SK-N-SH (cell line): ENCODE measurements around the gene MKX.

Source experiments
- MXI1 ChIP-seq: IDR thresholded peaks from 2 replicates; pipeline ENCODE4 v1.6.1; 2012; ENCODE audit warnings: mild to moderate bottlenecking, low read depth, low read length, improper control_type of control experiment
- RCOR1 ChIP-seq: fragments of 150-350 bp; IDR thresholded peaks from 2 replicates; pipeline ENCODE4 v1.6.1; 2017; ENCODE audit warnings: antibody characterized with exemption, low read length
- TF ChIP-seq, protein P1 (sequence below): fragments of 200-600 bp; sonication (generic); IDR thresholded peaks from 2 replicates; pipeline ENCODE4 v1.6.1; 2017; ENCODE audit warnings: antibody characterized with exemption, mild to moderate bottlenecking, moderate library complexity
- TF ChIP-seq, protein P2 (sequence below): IDR thresholded peaks from 2 replicates; pipeline ENCODE4 v1.6.1; 2012; ENCODE audit warnings: mild to moderate bottlenecking, low read depth, low read length, moderate library complexity
- TF ChIP-seq, protein P3 (sequence below): IDR thresholded peaks from 2 replicates; pipeline ENCODE4 v1.4.0; 2012; ENCODE audit warnings: low read depth, borderline replicate concordance

DNA sequence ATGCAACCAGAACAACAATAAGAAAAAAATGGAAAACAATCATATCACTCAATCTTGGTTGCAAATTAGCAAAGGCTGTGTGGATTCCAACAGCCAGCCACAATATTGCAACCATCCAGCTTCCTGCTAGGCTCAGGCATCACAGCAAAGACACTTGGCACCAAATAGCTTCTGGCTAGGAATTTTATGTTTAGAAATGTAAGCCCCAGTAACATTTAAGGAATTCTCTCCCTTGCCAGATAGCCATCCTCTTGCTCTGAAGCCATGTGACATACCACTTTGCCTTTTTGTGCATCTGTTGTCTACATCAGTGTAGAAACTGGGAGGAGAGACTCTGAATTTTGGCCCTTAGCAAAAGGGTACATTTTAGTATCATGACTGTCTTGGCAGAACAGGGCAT lies 22.2 kb downstream of the MKX start:
- TF ChIP-seq, protein P1, sequence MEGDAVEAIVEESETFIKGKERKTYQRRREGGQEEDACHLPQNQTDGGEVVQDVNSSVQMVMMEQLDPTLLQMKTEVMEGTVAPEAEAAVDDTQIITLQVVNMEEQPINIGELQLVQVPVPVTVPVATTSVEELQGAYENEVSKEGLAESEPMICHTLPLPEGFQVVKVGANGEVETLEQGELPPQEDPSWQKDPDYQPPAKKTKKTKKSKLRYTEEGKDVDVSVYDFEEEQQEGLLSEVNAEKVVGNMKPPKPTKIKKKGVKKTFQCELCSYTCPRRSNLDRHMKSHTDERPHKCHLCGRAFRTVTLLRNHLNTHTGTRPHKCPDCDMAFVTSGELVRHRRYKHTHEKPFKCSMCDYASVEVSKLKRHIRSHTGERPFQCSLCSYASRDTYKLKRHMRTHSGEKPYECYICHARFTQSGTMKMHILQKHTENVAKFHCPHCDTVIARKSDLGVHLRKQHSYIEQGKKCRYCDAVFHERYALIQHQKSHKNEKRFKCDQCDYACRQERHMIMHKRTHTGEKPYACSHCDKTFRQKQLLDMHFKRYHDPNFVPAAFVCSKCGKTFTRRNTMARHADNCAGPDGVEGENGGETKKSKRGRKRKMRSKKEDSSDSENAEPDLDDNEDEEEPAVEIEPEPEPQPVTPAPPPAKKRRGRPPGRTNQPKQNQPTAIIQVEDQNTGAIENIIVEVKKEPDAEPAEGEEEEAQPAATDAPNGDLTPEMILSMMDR: no peak
- no peak for TF ChIP-seq RCOR1
- TF ChIP-seq, protein P2, sequence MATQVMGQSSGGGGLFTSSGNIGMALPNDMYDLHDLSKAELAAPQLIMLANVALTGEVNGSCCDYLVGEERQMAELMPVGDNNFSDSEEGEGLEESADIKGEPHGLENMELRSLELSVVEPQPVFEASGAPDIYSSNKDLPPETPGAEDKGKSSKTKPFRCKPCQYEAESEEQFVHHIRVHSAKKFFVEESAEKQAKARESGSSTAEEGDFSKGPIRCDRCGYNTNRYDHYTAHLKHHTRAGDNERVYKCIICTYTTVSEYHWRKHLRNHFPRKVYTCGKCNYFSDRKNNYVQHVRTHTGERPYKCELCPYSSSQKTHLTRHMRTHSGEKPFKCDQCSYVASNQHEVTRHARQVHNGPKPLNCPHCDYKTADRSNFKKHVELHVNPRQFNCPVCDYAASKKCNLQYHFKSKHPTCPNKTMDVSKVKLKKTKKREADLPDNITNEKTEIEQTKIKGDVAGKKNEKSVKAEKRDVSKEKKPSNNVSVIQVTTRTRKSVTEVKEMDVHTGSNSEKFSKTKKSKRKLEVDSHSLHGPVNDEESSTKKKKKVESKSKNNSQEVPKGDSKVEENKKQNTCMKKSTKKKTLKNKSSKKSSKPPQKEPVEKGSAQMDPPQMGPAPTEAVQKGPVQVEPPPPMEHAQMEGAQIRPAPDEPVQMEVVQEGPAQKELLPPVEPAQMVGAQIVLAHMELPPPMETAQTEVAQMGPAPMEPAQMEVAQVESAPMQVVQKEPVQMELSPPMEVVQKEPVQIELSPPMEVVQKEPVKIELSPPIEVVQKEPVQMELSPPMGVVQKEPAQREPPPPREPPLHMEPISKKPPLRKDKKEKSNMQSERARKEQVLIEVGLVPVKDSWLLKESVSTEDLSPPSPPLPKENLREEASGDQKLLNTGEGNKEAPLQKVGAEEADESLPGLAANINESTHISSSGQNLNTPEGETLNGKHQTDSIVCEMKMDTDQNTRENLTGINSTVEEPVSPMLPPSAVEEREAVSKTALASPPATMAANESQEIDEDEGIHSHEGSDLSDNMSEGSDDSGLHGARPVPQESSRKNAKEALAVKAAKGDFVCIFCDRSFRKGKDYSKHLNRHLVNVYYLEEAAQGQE: no peak
- TF ChIP-seq MXI1: no peak
- TF ChIP-seq, protein P3, sequence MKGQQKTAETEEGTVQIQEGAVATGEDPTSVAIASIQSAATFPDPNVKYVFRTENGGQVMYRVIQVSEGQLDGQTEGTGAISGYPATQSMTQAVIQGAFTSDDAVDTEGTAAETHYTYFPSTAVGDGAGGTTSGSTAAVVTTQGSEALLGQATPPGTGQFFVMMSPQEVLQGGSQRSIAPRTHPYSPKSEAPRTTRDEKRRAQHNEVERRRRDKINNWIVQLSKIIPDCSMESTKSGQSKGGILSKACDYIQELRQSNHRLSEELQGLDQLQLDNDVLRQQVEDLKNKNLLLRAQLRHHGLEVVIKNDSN: no peak
